CD14-positive monocyte (primary cell): ENCODE data around the gene CHRNE. TPM values are rescaled to one million over a fixed set of nuclear protein-coding genes. Genes with fewer than 3 reads are reported as not detected.

Source experiments
- DNase-seq, 3 donors: peaks; one replicate each; pipeline ENCODE4 v3.0.0-alpha.2; 2011 to 2022
- H2AFZ ChIP-seq: 2 replicates; pipeline ENCODE4 v1.6.0; 2012; ENCODE audit warnings: mild to moderate bottlenecking, low read depth, low read length, inconsistent platforms; ENCODE audit not compliant: insufficient read depth, poor library complexity, severe bottlenecking
- H3K27ac ChIP-seq, 2 donors: 1 replicate in 1 of 2; 2 replicates in 1 of 2; pipeline ENCODE4 v1.5.1; 2012 to 2013; ENCODE audit warnings: low read length in 2 of 2, control low read depth in 1 of 2, inconsistent platforms in 1 of 2, low read depth in 1 of 2, mild to moderate bottlenecking in 1 of 2
- H3K27me3 ChIP-seq, 2 donors: one replicate each; pipeline versions ENCODE4 v1.6.0 to v1.6.1; 2011 to 2013; ENCODE audit warnings: low read length in 2 of 2; ENCODE audit not compliant: control insufficient read depth in 2 of 2, insufficient read depth in 2 of 2
- H3K36me3 ChIP-seq, 2 donors: replicated peaks in 1 of 2; 1 replicate in 1 of 2; 2 replicates in 1 of 2; pipeline versions ENCODE4 v1.5.1 to v1.6.1; 2012 to 2013; ENCODE audit warnings: low read length in 2 of 2, control low read depth in 1 of 2, inconsistent platforms in 1 of 2, mild to moderate bottlenecking in 1 of 2; ENCODE audit not compliant: insufficient read depth in 2 of 2, control insufficient read depth in 1 of 2
- H3K4me1 ChIP-seq, 2 donors: 1 replicate in 1 of 2; 2 replicates in 1 of 2; pipeline versions ENCODE4 v1.5.1 to v1.6.1; 2012 to 2013; ENCODE audit warnings: low read length in 2 of 2, control low read depth in 1 of 2, inconsistent platforms in 1 of 2, mild to moderate bottlenecking in 1 of 2, moderate library complexity in 1 of 2; ENCODE audit not compliant: insufficient read depth in 2 of 2, control insufficient read depth in 1 of 2
- H3K4me2 ChIP-seq: replicated peaks from 2 replicates; pipeline ENCODE3; 2012; ENCODE audit warnings: low read length, moderate library complexity, mild to moderate bottlenecking; ENCODE audit not compliant: poor library complexity, severe bottlenecking; ENCODE audit errors: extremely low read depth
- H3K4me3 ChIP-seq, 3 experiments: fragments of 200-600 bp in 1 of 3; sonication (generic) in 1 of 3; replicated peaks in 1 of 3; 1 replicate in 2 of 3; 2 replicates in 1 of 3; pipeline ENCODE4 v1.5.1; 2011 to 2013; ENCODE audit warnings: low read length in 3 of 3, mild to moderate bottlenecking in 3 of 3, control low read depth in 2 of 3, low read depth in 2 of 3, inconsistent platforms in 1 of 3, moderate library complexity in 1 of 3
- H3K79me2 ChIP-seq: 2 replicates; pipeline ENCODE4 v1.6.0; 2012; ENCODE audit warnings: mild to moderate bottlenecking, control low read depth, inconsistent platforms, low read length, moderate library complexity; ENCODE audit not compliant: insufficient read depth
- H3K9ac ChIP-seq: 2 replicates; pipeline ENCODE4 v1.6.0; 2017; ENCODE audit warnings: low read length, mild to moderate bottlenecking; ENCODE audit not compliant: insufficient read depth, poor library complexity, severe bottlenecking
- H3K9me3 ChIP-seq, 2 donors: replicated peaks in 1 of 2; 1 replicate in 1 of 2; 2 replicates in 1 of 2; pipeline versions ENCODE4 v1.5.1 to v1.6.1; 2012 to 2013; ENCODE audit warnings: low read length in 2 of 2, control low read depth in 1 of 2; ENCODE audit not compliant: control insufficient read depth in 1 of 2, insufficient read depth in 1 of 2
- H4K20me1 ChIP-seq: 2 replicates; pipeline ENCODE4 v1.6.0; 2012; ENCODE audit warnings: mild to moderate bottlenecking, low read length, control low read depth, moderate library complexity; ENCODE audit not compliant: insufficient read depth
- H3K27ac Mint-ChIP-seq, 7 donors: one replicate each; pipeline ENCODE4 v1.8.0; 2020; ENCODE audit warnings: mild to moderate bottlenecking in 7 of 7, mixed read lengths in 7 of 7, moderate library complexity in 6 of 7, inconsistent platforms in 2 of 7
- H3K27me3 Mint-ChIP-seq, 3 donors: one replicate each; pipeline ENCODE4 v1.8.0; 2021 to 2022; ENCODE audit warnings: low read depth in 3 of 3, mild to moderate bottlenecking in 3 of 3, mixed read lengths in 3 of 3, moderate library complexity in 3 of 3, inconsistent platforms in 1 of 3
- H3K36me3 Mint-ChIP-seq, 2 donors: one replicate each; pipeline ENCODE4 v1.8.0; 2020; ENCODE audit warnings: mixed read lengths in 2 of 2, inconsistent platforms in 1 of 2, mild to moderate bottlenecking in 1 of 2
- H3K4me1 Mint-ChIP-seq: one replicate; pipeline ENCODE4 v1.8.0; 2020; ENCODE audit warnings: mild to moderate bottlenecking, mixed read lengths
- H3K4me3 Mint-ChIP-seq, 2 donors: one replicate each; pipeline ENCODE4 v1.8.0; 2020; ENCODE audit warnings: mild to moderate bottlenecking in 2 of 2, mixed read lengths in 2 of 2, moderate library complexity in 1 of 2
- H3K9me3 Mint-ChIP-seq, 7 donors: one replicate each; pipeline ENCODE4 v1.8.0; 2020 to 2022; ENCODE audit warnings: mixed read lengths in 7 of 7, mild to moderate bottlenecking in 6 of 7, moderate library complexity in 6 of 7, inconsistent platforms in 2 of 7
- CTCF ChIP-seq: fragments of 200-600 bp; IDR thresholded peaks from one replicate; pipeline ENCODE4 v1.8.0; 2022; ENCODE audit warnings: antibody characterized with exemption, mild to moderate bottlenecking
- WGBS: methylation state at CpG from one replicate; pipeline ENCODE4 v1.1.5; 2013; ENCODE audit warnings: missing lambda C conversion rate; ENCODE audit not compliant: insufficient coverage; 5-methylcytosine and 5-hydroxymethylcytosine counted together
- intact Hi-C, 2 donors: fragments of 100-400 bp; cut with micrococcal nuclease; formaldehyde crosslinking; loops; one replicate each; pipeline versions ENCODE4 v1.15.0 to v1.15.1; 2023
- polyA plus RNA-seq, 3 donors: library from polyadenylated mRNA; depleted of rRNA in 1 of 3; unstranded in 2 of 3; stranded (reverse) in 1 of 3; fragments of 300-500 nt in 2 of 3; fragments of >200 nt in 1 of 3; fragmentation: Illumina TruSeq in 2 of 3; gene quantifications; 1 replicate in 2 of 3; 2 replicates in 1 of 3; pipeline ENCODE4 v1.2.3, GENCODE V29; 2012 to 2021

The CHRNE gene
- polyA plus RNA-seq, 3 donors: 0.54 to 12.6 (median 2.1) TPM

GRCh38 chr17:4936436-4936835 is 33.5 kb upstream of the CHRNE start:
- Mint-ChIP-seq H3K4me3 (no peak overlapping the region), H3K27me3 (peaks cover 7 to 14% (median 8%) of the 10 kb centered on the region in 3 donors), H3K36me3 (peaks cover 29 to 30% of the 10 kb centered on the region in 2 donors), H3K4me1 (peaks cover 58% of the 10 kb centered on the region), H3K9me3 (no peaks in the 10 kb centered on the region), H3K27ac (peak overlapping the region in 3 of 7 donors; percentile 21 to 80 (median 60))
- Histone ChIP-seq H3K79me2 (peaks cover 36% of the 10 kb centered on the region), H3K4me1 (peaks cover 50 to 57% of the 10 kb centered on the region in 2 donors), H4K20me1 (peaks cover 27% of the 10 kb centered on the region), H3K9me3 (no peaks in the 10 kb centered on the region), H3K27me3 (no peaks in the 10 kb centered on the region), H3K9ac (no peak overlapping the region), H3K4me2 (no peak overlapping the region), H3K36me3 (peaks cover 20 to 23% of the 10 kb centered on the region in 2 donors), H2AFZ (no peak overlapping the region), H3K4me3 (no peak overlapping the region), H3K27ac (no peak overlapping the region)
- DNase-seq: no peak
- WGBS: 91% methylated on average over 3 of the region's 3 CpGs
- no peak for TF ChIP-seq CTCF
- intact Hi-C loops: loop anchor here in 1 of 2 donors (5.0 kb wide), 1 partner anchor 41 kb away; no protein-coding TSS in a partner anchor

GRCh38 chr17:4935650-4936049 is 32.8 kb upstream of the CHRNE start:
- H3K4me1 ChIP-seq: peaks cover 44 to 50% of the 10 kb centered on the region in 2 donors
- H3K9me3 ChIP-seq: no peaks in the 10 kb centered on the region
- H3K4me1 Mint-ChIP-seq: peaks cover 52% of the 10 kb centered on the region
- intact Hi-C loops: loop anchor here in 1 of 2 donors (5.0 kb wide), 1 partner anchor 42 kb away; no protein-coding TSS in a partner anchor
- H3K4me3 Mint-ChIP-seq: no peak overlapping the region
- no peak overlapping the region for H3K9ac ChIP-seq
- H3K27me3 Mint-ChIP-seq: peaks cover 7 to 14% (median 8%) of the 10 kb centered on the region in 3 donors
- H3K4me2 ChIP-seq: no peak overlapping the region
- H3K4me3 ChIP-seq: no peak overlapping the region
- peaks cover 20 to 23% of the 10 kb centered on the region in 2 donors for H3K36me3 ChIP-seq
- no peaks in the 10 kb centered on the region for H3K9me3 Mint-ChIP-seq
- H3K79me2 ChIP-seq: peaks cover 28% of the 10 kb centered on the region
- no peak overlapping the region for H2AFZ ChIP-seq
- H3K27me3 ChIP-seq: no peaks in the 10 kb centered on the region
- no peak overlapping the region for H3K27ac ChIP-seq
- H3K27ac Mint-ChIP-seq: peak overlapping the region in 1 of 7 donors; percentile 80
- no peak for DNase-seq
- peaks cover 25% of the 10 kb centered on the region for H4K20me1 ChIP-seq
- peaks cover 37% of the 10 kb centered on the region in 2 donors for H3K36me3 Mint-ChIP-seq
- TF ChIP-seq CTCF: no peak
